A172 (cell line): Measurements from ENCODE around the gene TMEM234. TPM values are rescaled to one million over a fixed set of nuclear protein-coding genes. Genes with fewer than 3 reads are reported as not detected.

Experiments used
- DNase-seq: peaks from one replicate; pipeline ENCODE4 v3.0.0-alpha.2; 2015; ENCODE audit warnings: low spot score
- total RNA-seq: library from RNA; depleted of rRNA; stranded (reverse); fragments of >200 nt; shearing (Covaris generic); gene quantifications from 2 replicates; pipeline ENCODE4 v1.2.3, GENCODE V29; 2014

The TMEM234 gene
- total RNA-seq, 1 experiment from 2014 or later = 5.5 TPM

- no peak for DNase-seq
Observed at GRCh38 chr1:32199717-32200072, 22.5 kb downstream of the TMEM234 start.

DNA sequence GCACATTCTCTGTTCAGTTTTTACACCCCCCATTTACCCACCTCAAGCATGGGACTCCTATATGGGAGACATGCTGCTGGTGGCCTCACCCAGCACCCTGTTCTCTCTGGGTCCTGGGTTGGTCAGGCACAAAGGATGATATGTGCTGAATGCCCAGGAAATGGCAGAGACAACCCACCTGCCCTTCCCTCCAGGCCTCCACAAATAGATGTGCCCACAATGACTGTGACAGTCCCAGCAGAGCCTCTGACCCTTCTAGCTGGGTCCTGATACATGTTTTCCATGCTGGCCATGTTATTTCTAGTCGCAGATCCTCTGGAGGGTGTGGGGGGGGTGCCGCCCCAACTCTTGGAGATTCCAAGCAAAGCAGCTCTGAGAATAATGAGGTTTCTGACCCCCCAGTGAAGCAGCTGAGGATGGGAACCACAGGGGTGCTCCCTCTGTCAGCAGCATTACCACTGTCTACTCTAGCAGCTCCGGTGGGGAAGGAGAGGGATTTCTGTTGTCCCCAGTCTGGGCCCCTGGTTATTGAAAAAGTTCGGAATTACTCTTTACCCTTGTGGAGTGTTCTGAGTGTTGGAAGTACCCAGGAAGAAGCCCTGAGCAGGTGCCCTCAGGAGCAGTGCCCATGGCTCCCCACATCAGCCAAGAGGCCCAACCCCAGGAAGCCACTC is 23.0 kb downstream of the TMEM234 start:
- no peak for DNase-seq

GRCh38 chr1:32198237-32199042 is 23.7 kb downstream of the TMEM234 start:
- no peak for DNase-seq

DNA sequence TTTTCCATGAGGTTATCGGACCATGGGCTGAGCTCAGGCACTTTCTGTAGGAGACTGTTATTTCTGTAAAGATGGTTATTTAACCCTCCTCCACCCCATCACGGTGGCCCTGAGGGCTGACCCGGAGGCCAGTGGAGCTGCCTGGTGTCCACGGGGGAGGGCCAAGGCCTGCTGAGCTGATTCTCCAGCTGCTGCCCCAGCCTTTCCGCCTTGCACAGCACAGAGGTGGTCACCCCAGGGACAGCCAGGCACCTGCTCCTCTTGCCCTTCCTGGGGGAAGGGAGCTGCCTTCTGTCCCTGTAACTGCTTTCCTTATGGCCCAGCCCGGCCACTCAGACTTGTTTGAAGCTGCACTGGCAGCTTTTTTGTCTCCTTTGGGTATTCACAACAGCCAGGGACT is 24.3 kb downstream of the TMEM234 start:
- no peak for DNase-seq

- DNase-seq = no peak
Observed at GRCh38 chr1:32197074-32197473, 25.1 kb downstream of the TMEM234 start.

DNA sequence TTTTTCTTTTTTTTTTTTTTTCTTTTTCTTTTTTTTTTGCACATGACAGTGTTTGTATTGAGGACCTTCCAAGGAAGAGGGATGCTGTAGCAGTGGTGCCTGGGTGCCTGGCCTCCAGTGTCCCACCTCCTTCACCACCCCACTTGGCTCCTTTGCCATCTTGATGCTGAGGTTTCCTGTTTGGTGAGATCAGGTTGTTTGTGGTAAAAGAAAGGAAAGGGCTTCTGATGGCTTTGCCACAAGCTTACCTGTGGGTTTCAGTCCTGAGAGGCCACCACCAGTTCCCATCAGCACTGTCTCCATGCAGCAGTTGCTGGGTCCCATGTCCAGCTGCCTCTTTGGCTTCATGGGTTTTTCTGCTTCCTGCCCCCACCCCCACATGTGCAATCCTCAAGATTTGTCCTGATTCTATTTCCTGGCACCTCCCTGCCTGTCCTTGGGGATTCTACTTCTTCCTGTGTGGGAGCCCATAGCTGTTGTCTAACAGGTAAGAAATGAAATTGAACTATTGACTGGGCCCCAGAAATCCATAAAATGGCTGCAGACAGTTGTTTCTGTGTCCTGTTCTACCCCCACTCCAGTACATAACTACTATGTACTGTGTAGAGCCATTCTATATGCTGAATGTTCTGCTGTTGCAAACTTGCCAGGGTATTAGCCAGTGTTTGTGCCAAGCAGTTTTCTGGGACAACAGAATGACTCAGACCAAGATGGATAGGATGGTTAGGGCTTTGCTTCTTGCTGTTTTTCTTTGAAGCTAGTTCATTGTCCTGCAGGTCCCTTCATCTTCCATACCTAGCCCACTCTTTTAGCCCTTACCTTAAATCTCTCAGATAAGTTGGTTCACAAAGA is 26.0 kb downstream of the TMEM234 start:
- no peak for DNase-seq

DNA sequence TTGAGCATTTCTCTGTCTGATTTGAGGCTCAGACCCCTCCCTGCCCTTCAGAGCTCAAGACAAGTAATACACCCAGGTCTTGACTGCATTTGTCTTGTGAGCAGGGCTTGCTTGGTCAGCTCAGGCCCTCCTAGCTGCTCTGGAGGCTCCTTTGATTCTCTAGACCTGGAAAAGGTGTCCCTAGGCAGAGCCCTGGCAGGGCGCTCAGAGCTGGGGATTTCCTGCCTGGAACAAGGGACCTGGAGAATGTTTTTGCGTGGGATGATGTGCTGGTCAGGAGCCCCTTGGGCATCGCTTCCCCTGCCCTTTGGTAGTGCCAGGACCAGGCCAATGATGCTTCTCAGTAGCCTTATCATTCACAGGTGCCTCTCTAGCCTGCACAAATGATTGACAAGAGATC is 26.6 kb downstream of the TMEM234 start:
- DNase-seq = no peak

DNA sequence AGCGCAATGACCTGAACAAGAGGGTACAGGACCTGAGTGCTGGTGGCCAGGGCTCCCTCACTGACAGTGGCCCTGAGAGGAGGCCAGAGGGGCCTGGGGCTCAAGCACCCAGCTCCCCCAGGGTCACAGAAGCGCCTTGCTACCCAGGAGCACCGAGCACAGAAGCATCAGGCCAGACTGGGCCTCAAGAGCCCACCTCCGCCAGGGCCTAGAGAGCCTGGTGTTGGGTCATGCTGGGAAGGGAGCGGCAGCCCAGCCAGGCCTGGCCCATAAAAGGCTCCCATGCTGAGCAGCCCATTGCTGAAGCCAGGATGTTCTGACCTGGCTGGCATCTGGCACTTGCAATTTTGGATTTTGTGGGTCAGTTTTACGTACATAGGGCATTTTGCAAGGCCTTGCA is 27.2 kb downstream of the TMEM234 start:
- DNase-seq = no peak

DNA sequence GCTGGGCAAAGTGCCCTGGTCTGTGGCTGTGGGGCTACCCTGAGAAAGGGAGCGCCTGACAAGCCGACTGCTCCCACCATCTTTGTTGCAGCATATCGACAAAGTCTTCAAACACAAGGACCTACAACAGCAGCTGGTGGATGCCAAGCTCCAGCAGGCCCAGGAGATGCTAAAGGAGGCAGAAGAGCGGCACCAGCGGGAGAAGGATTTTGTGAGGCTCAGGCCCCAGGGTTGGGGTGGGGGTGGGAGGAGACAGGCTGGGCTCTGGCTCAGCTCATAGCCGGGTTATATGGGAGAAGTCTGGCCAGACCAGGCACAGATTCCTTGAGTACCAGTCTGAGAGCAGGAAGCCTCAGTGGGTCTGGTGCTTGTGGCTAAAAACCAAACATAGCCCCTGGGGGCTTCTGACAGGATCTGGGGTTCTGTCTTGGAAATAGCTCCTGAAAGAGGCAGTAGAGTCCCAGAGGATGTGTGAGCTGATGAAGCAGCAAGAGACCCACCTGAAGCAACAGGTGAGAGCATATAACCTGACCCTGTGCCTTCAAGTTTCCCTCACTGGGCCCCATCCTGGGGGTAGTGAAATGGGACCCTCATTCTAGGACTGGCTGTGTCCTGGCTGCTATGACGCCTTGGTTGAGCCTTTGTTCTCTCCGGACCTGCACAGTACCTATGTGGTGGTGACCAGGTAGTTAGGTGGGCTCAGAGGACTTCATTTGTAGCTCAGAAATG is 29.8 kb downstream of the TMEM234 start:
- DNase-seq = no peak

GRCh38 chr1:32187850-32188249 is 34.3 kb downstream of the TMEM234 start:
- no peak for DNase-seq

DNA sequence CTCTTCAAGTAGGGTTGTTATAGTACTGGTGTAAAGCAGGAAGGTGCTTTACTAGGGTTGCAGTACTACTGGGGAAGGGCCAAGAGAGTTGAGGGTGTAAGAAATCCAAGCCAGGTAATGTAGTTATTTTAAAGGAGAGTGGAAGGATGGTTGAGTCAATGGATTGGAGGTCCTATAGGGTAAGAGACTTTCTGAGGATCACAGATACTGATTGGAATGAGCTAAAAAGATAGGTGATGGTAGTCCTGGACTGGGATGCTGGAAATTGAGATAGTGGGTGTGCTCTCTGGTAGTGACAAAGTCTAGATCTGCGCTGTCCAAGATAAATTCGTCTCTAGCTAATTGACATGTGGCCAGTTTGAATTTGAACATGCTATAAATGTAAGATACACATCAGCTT is 35.7 kb downstream of the TMEM234 start:
- no peak for DNase-seq

DNA sequence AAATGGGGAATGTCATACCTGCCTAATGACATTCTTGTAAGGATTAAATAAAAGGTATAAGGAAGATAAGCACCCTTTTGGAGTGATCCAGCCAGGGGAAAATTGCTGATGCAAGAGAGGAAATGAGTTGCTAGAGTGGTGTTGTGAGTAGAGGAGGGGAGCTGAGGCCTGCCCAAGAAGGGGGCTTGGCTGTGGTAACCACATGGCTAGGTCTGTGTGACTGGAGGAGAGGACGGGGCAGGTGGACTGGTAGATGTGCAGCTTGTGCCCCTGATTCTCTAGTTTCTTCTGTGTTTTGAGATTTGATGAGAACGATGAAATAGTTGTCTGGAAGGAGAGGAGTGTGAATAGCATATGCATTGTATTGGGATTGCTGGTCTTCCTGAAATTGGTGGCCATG is 36.1 kb downstream of the TMEM234 start:
- no peak for DNase-seq

GRCh38 chr1:32184650-32185049 is 37.5 kb downstream of the TMEM234 start:
- DNase-seq = no peak

DNA sequence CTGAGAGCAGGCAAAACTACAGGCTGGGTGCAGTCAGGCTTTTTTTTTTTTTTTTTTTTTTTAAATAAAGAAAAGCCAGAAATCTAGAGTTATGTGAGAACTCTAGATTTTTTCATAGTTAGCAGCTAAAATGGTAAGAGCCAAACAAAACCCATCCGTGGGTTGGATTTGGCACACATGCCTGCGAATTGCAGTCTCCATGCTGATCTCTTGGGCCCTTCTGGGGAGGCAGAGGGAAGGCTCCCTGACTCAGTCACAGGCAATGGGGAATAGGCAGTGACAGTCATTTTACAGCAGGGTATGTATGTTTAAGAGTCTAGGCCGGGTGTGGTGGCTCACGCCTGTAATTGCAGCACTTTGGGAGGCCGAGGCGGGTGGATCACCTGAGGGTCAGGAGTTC is 40.1 kb downstream of the TMEM234 start:
- no peak for DNase-seq

- no peak for DNase-seq
Observed at GRCh38 chr1:32181563-32181962, 40.6 kb downstream of the TMEM234 start.

DNA sequence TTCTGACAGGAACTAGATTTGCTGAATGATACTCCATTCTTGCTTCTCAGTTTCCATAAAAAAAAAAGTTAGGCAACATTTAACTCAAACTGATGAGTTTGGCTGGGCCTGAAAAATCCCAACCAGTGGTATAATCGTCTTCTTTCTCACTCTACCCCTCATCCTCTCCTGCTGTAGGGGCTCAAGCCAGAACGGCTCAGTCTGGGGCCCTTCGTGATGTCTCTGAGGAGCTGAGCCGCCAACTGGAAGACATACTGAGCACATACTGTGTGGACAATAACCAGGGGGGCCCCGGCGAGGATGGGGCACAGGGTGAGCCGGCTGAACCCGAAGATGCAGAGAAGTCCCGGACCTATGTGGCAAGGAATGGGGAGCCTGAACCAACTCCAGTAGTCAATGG is 41.1 kb downstream of the TMEM234 start:
- no peak for DNase-seq

DNA sequence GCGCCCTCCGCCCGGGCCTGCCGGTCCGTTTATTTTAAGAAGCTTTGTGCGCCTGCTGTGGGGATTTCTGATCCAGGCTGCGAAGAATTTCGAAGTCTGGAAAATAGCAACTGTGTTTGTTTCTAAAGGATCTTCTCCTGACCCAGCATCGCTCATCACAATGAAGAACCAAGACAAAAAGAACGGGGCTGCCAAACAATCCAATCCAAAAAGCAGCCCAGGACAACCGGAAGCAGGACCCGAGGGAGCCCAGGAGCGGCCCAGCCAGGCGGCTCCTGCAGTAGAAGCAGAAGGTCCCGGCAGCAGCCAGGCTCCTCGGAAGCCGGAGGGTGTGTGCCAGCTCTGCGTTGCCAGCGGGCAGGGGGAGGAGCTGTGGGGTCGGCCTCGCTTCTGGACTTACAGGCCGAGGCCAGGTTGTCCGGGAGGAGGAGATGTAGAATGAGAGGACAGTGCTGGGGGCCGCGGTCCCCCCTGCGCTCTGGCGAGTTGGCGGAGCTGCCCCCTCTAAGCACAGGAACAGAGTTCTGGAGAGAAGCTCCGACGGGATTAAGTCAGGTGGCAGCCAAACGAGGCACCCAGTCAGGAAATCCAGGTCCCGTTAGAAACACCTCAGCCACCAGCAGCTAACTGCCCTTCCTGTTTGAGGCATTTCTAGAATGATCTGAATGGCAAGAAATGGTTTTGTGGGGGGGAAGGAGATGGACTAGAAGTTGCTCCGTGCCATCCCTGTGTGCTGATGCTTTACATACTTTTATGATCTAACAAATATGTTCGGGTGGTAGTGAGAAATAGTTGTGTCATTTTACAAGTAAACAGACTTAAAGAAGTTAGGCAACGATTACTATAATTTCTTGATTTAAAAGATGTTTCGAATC is 41.7 kb downstream of the TMEM234 start:
- no peak for DNase-seq

DNA sequence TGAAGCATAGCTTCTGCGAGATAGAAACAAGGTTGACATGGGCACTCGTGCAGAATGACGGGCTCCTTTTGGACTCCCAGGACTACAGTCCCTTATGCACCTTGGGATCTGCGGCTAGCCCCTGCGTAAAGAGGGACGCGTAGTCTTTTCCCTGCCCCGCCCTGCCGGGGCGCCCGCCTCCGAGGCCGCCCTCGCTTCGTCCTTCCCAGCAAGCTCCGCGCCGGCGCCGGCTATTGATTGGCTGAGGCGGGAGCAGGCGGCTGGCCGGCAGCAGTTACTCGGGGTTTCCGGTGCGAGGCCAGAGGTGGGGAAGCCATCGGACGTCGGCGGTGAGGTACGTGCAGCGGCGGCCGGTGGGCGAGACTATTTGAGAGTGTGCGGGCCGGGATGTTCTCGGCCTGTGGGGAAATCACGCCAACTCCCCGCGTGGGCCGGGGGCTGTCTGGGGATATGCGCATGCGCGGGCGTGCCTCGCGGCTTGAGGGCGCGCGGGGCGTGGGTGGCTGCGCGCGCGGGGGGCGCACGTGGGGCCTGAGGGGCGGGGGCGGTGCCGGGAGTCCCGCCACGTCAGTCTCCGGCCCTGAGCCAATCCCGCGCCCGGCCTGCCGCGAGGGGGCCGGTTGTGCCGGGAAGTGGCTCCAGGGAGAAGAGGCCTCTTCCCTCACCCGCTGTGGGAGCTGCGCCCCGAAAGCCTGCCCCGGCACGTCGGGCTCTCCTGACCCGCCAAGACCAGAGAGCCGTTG is 42.5 kb downstream of the TMEM234 start, which contains the start of gene TXLNA:
TSS of gene TXLNA (plus strand) at position 233 of the 743 bp plus-strand sequence. CDS start 671 bp downstream, outside the sequence.
- DNase-seq = peak; percentile 44

DNA sequence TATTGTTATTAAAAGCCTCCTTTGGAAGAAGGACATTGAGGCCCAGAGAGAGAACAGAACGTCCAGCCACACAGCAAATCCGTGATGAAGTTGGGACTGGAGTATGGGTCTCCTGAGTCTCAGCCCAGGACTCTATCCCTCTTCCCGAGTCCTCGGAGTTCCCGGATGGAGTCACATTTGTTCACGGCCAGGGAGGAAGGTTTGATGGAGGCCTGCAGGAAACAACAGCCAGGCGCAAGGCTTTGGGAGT is 43.0 kb downstream of the TMEM234 start:
- DNase-seq = no peak
